A673 (cell line): Measurements from ENCODE around the gene SMC1A. TPM values are rescaled to one million over a fixed set of nuclear protein-coding genes. Genes with fewer than 3 reads are reported as not detected.

Experiments used
- BruUV-seq: library from RNA; stranded (reverse); fragments of 400-500 nt; replicated peaks from 2 replicates; lab custom pipeline; 2021; lab: Mats Ljungman, UMichigan
- CTCF ChIA-PET: fragments of 300-600 bp; sonication (Branson Sonifier 250); formaldehyde crosslinking; loops from one replicate; lab custom pipeline; 2022; ENCODE audit warnings: antibody characterized with exemption; lab: Charles Lee
- POLR2A ChIA-PET: fragments of 300-600 bp; sonication (Branson Sonifier 250); formaldehyde crosslinking; loops from one replicate; lab custom pipeline; 2022; ENCODE audit warnings: antibody characterized with exemption; ENCODE audit not compliant: low non-redundant PET; lab: Charles Lee
- DNase-seq: peaks from one replicate; pipeline ENCODE4 v3.0.0-alpha.2; 2015; ENCODE audit warnings: low spot score
- H3K27ac ChIP-seq: fragments of 200-600 bp; sonication (generic); 2 replicates; pipeline ENCODE4 v1.5.1; 2016; ENCODE audit warnings: mixed run types, low read depth, mild to moderate bottlenecking, mixed read lengths, antibody characterized with exemption, low read length; ENCODE audit not compliant: poor library complexity, severe bottlenecking
- H3K27me3 ChIP-seq: fragments of 200-600 bp; sonication (generic); replicated peaks from 2 replicates; pipeline ENCODE4 v1.6.1; 2017; ENCODE audit warnings: mixed run types, low read depth, mild to moderate bottlenecking, mixed read lengths, antibody characterized with exemption, low read length; ENCODE audit not compliant: insufficient read depth, poor library complexity
- H3K36me3 ChIP-seq: fragments of 200-600 bp; sonication (generic); 2 replicates; pipeline ENCODE4 v1.6.1; 2016; ENCODE audit warnings: mixed run types, mild to moderate bottlenecking, mixed read lengths, antibody characterized with exemption, low read length; ENCODE audit not compliant: insufficient read depth, poor library complexity, severe bottlenecking
- H3K4me1 ChIP-seq: fragments of 200-600 bp; sonication (generic); 2 replicates; pipeline ENCODE4 v1.6.1; 2017; ENCODE audit warnings: mixed run types, mild to moderate bottlenecking, mixed read lengths, antibody characterized with exemption, low read length; ENCODE audit not compliant: insufficient read depth, poor library complexity, severe bottlenecking
- H3K4me3 ChIP-seq: fragments of 200-600 bp; sonication (generic); 2 replicates; pipeline ENCODE4 v1.5.1; 2016; ENCODE audit warnings: low read depth, mixed run types, mild to moderate bottlenecking, mixed read lengths, low read length; ENCODE audit not compliant: poor library complexity, severe bottlenecking
- H3K9me3 ChIP-seq: fragments of 200-600 bp; sonication (generic); 2 replicates; pipeline ENCODE4 v1.6.1; 2016; ENCODE audit warnings: mixed run types, low read depth, mild to moderate bottlenecking, mixed read lengths, antibody characterized with exemption, low read length; ENCODE audit not compliant: poor library complexity, severe bottlenecking
- CTCF ChIP-seq: fragments of 300-800, 200-600 bp; sonication (generic); conservative IDR thresholded peaks from 2 replicates; pipeline ENCODE4 v1.5.1; 2017; ENCODE audit warnings: low read depth, mild to moderate bottlenecking, antibody characterized with exemption, low read length, moderate library complexity, mixed read lengths
- EZH2 ChIP-seq: fragments of 200-600 bp; sonication (generic); IDR thresholded peaks from 2 replicates; pipeline ENCODE4 v1.6.1; 2017; ENCODE audit warnings: borderline replicate concordance, low read depth, mild to moderate bottlenecking, mixed read lengths, antibody characterized with exemption, low read length; ENCODE audit not compliant: poor library complexity, severe bottlenecking
- intact Hi-C: fragments of 100-400 bp; cut with micrococcal nuclease; formaldehyde crosslinking; loops from one replicate; pipeline ENCODE4 v1.10.0; 2022; ENCODE audit not compliant: unreplicated experiment
- microRNA-seq: library from miRNA; unstranded; fragments of <30 nt; microRNA quantifications from one replicate; pipeline ENCODE4 v1.2.0, GENCODE V29; 2021
- total RNA-seq: library from RNA; stranded (reverse); gene quantifications from 2 replicates; pipeline ENCODE4 v1.2.3, GENCODE V29; 2021

The SMC1A gene
- total RNA-seq, 1 experiment from 2014 or later = 230 TPM

- Histone ChIP-seq H3K36me3 (no peaks in the 10 kb centered on the region), H3K9me3 (no peaks in the 10 kb centered on the region), H3K27ac (no peak overlapping the region), H3K4me3 (no peak overlapping the region), H3K4me1 (no peaks in the 10 kb centered on the region), H3K27me3 (peaks cover 31% of the 10 kb centered on the region)
- ChIA-PET CTCF (interaction anchor here (1.2 kb wide), 1 partner anchor 38 kb away, joined by 3 read pairs; no protein-coding TSS in a partner anchor), POLR2A (interaction anchor here (0.7 kb wide), 1 partner anchor 1678 kb away, joined by 3 read pairs; no protein-coding TSS in a partner anchor)
- TF ChIP-seq CTCF (no peak), EZH2 (no peak)
- BruUV-seq = no TSS peak
- intact Hi-C loops = no loop called here
- DNase-seq = no peak
These were observed 90.2 kb downstream of the SMC1A start for GRCh38 chrX:53332204-53332603.

- TF ChIP-seq EZH2 (no peak), CTCF (no peak)
- DNase-seq = no peak
- POLR2A ChIA-PET = no interaction called here
- no peak overlapping the region for H3K4me3 ChIP-seq
- no peaks in the 10 kb centered on the region for H3K36me3 ChIP-seq
- no TSS peak for BruUV-seq
- no peaks in the 10 kb centered on the region for H3K9me3 ChIP-seq
- peaks cover 34% of the 10 kb centered on the region for H3K27me3 ChIP-seq
- CTCF ChIA-PET = interaction anchor here (0.6 to 1.4 kb wide), 2 partner anchors 12 to 235 kb away, joined by 3 to 5 read pairs; no protein-coding TSS in a partner anchor
- H3K4me1 ChIP-seq = no peaks in the 10 kb centered on the region
- no peak overlapping the region for H3K27ac ChIP-seq
- intact Hi-C loops = no loop called here
These were observed 92.1 kb downstream of the SMC1A start for GRCh38 chrX:53330331-53330730.

GRCh38 chrX:53324803-53325202 is 97.7 kb downstream of the SMC1A start:
- H3K27ac ChIP-seq = no peak overlapping the region
- no peaks in the 10 kb centered on the region for H3K9me3 ChIP-seq
- ChIA-PET POLR2A (no interaction called here), CTCF (no interaction called here)
- intact Hi-C loops = no loop called here
- BruUV-seq = no TSS peak
- no peaks in the 10 kb centered on the region for H3K36me3 ChIP-seq
- H3K27me3 ChIP-seq = peaks cover 73% of the 10 kb centered on the region
- no peak overlapping the region for H3K4me3 ChIP-seq
- H3K4me1 ChIP-seq = no peaks in the 10 kb centered on the region
- no peak for TF ChIP-seq CTCF
- no peak for DNase-seq

Small RNAs within 50 kb of the gene (microRNA-seq; reads per million reads assigned to microRNA genes)
- 1.3 reads per million for gene MIR6857

Other genes with a start within 250 kb of the SMC1A start
- 177 and 178 TPM in 2 replicates for gene KDM5C, start 197.4 kb downstream of the SMC1A start, total RNA-seq
- gene IQSEC2, start 141.1 kb downstream of the SMC1A start, total RNA-seq = 8.1 and 8.9 TPM in 2 replicates
- 0.68 and 1.0 TPM in 2 replicates for gene RIBC1, start 219 bp upstream of the SMC1A start, total RNA-seq
- 126 and 132 TPM in 2 replicates for gene HSD17B10, start 11.7 kb upstream of the SMC1A start, total RNA-seq